Measurements from ENCODE around the gene GART.

GART gene

DNA sequence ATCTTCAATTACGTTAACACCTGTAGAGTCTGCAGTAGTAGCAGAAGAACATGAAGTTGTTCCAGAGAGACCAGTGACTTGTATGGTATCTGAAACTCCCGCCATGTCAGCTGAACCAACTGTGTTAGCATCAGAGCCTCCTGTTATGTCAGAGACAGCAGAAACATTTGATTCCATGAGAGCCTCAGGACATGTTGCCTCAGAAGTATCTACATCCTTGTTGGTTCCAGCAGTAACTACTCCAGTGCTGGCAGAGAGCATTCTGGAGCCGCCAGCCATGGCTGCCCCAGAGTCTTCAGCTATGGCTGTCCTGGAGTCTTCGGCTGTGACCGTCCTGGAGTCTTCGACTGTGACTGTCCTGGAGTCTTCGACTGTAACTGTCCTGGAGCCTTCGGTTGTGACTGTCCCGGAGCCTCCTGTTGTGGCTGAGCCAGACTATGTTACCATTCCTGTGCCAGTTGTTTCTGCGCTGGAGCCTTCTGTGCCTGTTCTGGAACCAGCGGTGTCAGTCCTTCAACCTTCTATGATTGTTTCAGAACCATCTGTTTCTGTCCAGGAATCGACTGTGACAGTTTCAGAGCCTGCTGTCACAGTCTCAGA, 11.2 kb upstream of the GART start:
- DNase-seq: no peak

DNA sequence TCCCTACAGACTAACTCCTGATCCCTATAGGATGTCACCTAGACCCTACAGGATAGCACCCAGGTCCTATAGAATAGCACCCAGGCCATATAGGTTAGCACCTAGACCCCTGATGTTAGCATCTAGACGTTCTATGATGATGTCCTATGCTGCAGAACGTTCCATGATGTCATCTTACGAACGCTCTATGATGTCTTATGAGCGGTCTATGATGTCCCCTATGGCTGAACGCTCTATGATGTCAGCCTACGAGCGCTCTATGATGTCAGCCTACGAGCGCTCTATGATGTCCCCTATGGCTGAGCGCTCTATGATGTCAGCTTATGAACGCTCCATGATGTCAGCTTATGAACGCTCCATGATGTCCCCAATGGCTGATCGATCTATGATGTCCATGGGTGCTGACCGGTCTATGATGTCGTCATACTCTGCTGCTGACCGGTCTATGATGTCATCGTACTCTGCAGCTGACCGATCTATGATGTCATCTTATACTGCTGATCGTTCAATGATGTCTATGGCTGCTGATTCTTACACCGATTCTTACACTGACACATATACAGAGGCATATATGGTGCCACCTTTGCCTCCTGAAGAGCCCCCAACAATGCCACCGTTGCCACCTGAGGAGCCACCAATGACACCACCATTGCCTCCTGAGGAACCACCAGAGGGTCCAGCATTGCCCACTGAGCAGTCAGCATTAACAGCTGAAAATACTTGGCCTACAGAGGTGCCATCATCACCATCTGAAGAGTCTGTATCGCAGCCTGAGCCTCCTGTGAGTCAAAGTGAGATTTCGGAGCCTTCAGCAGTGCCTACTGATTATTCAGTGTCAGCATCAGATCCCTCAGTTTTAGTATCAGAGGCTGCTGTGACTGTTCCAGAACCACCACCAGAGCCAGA, 10.4 kb upstream of the GART start:
- no peak for DNase-seq

DNA sequence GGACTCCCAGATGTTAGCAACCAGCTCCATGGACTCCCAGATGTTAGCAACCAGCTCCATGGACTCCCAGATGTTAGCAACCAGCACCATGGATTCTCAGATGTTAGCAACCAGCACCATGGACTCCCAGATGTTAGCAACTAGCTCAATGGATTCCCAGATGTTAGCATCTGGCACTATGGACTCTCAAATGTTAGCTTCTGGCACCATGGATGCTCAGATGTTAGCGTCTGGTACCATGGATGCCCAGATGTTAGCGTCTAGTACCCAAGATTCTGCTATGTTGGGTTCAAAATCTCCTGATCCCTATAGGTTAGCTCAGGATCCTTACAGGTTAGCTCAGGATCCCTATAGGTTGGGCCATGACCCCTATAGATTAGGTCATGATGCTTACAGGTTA, 9.7 kb upstream of the GART start:
- DNase-seq: no peak

DNA sequence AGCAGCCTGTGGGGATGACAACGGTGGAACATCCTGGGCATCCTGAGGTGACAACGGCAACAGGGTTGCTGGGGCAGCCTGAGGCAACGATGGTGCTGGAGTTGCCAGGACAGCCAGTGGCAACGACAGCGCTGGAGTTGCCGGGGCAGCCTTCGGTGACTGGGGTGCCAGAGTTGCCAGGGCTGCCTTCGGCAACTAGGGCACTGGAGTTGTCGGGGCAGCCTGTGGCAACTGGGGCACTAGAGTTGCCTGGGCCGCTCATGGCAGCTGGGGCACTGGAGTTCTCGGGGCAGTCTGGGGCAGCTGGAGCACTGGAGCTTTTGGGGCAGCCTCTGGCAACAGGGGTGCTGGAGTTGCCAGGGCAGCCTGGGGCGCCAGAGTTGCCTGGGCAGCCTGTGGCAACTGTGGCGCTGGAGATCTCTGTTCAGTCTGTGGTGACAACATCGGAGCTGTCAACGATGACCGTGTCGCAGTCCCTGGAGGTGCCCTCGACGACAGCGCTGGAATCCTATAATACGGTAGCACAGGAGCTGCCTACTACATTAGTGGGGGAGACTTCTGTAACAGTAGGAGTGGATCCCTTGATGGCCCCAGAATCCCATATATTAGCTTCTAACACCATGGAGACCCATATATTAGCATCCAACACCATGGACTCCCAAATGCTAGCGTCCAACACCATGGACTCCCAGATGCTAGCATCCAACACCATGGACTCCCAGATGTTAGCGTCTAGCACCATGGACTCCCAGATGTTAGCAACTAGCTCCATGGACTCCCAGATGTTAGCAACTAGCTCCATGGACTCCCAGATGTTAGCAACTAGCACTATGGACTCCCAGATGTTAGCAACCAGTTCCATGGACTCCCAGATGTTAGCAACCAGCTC, 9.1 kb upstream of the GART start:
- no peak for DNase-seq

DNA sequence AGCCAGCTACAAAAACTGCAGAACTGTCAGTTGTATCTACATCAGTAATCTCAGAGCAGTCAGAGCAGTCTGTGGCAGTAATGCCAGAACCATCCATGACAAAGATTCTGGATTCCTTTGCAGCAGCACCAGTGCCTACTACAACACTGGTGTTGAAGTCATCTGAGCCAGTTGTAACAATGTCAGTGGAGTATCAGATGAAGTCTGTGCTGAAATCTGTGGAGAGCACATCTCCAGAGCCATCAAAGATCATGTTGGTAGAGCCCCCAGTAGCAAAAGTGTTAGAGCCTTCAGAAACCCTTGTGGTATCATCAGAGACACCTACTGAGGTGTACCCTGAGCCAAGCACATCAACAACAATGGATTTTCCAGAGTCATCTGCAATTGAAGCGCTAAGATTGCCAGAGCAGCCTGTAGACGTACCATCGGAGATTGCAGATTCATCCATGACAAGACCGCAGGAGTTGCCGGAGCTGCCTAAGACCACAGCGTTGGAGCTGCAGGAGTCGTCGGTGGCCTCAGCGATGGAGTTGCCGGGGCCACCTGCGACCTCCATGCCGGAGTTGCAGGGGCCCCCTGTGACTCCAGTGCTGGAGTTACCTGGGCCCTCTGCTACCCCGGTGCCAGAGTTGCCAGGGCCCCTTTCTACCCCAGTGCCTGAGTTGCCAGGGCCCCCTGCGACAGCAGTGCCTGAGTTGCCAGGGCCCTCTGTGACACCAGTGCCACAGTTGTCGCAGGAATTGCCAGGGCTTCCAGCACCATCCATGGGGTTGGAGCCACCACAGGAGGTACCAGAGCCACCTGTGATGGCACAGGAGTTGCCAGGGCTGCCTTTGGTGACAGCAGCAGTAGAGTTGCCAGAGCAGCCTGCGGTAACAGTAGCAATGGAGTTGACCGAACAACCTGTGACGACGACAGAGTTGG, 8.2 kb upstream of the GART start:
- no peak for DNase-seq

DNA sequence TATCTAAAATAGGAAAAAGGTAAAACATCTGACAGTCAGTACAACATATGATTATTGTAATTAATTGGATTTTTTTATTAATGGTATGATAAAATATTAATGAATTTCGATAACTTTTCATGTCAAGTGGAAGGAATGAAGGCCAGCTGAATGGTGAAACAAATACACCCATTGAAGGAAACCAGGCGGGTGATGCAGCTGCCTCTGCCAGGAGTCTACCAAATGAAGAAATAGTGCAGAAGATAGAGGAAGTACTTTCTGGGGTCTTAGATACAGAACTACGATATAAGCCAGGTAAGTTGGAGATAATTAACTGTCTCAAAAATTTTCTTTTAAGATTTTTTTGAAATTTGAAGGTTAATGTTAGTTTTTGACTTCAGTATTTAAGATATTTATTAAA, 4.2 kb upstream of the GART start:
- no peak for DNase-seq

DNA sequence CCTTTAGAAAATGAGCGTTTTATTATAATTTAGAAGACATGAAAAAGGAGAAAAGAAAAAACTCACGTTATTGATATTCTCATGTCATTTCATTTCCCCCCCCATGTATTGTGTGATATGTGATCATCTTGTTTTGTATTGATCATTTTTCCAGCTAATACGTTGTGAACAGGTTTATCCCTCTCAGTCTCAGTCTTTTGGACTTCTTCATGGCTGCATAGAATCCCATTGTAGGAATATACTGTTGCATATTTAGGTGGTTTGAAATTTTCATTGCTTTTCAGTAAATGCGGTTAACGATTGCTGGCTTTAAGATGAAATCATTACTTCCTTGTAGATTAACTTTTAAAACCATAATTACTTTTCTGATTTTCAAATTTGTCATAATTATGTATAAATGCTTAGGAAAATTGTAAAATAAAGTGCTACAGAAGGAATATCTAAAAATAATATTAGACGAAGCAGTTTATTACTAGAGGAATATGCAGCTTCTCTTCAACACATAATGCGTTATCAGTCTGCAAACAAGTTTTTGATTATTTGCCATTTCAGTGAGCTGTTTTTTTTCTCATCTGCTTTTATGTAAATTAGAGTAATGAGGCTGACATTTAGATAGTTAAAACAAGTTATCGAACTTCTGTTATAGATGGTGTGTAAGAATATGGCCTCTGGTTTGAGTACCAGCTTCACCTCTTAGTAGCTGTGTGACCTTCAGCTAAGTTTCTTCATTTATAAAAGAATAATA, 2.7 kb upstream of the GART start:
- DNase-seq: no peak

DNA sequence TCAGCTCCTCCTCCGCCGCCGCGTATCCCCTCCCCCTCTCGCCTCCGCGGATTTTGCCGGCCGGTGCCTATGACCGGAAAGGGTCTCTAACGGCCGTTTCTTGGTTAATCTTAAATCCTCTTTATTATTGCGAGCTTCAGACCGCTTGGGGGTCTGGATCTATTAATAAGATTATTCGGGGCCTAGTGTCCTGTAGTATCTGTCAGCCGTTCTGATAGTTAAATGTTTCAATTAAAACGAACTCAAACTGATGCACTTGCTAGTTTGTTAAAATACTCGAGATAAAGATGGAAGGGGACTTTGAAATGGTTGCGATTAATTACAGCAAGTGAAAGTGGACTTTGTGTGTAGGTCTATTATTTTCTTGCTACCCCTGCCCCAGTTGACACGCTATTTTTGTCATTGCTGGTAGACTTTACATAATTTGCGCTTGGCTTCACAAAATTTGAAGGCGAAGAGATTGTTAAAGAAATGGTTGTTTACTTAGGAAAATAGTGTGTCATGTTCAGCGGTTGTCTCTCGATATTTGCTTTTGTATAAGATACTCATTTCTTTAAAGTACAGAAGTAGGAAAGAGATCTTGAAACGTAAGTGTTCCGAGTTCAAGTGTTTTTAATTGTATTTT, 1.7 kb upstream of the GART start:
- DNase-seq: no peak

DNA sequence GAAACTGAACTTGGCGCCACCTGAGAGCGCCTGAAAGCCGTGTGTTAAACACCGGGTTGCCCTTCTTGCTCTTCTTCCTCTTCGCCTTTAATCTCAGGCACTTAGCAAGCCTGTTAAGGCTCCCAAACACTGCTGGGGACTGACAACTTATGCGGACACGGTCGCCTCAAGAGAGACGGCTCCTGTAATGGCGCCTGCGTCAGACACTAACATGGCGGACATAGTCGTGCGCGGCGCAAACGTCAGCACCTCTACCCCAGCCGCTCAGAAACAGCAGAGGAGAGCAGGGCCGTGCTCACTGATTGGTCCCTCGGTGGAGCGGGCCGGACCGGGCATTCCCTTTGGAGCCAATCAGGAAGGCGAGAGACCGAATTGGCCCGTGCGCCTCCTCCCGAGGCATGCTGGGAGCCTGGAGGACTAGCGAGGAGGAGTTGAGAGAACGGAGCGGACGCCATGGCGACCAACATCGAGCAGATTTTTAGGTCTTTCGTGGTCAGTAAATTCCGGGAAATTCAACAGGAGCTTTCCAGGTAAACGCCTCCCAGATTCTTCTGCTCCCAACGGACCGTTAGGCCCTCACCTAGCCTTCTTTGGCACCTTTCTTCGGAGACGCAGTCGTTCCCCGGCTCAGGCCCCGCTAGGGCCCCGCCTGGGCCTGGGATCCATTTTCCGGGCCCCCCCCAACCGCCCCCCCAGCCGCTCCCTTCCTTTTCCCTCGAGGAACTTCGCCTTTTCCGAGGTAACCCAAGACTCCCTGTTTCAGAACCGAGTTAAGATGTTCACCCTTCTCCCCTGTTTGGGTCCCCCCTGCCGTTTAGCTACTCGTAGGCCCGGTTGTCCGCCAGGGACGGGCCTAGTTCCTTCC, 955 bp upstream of the GART start, which contains the start of gene SON:
TSS of gene SON (plus strand) at position 399 of the 865 bp plus-strand sequence. CDS start at position 454, 55 bp downstream.
- peak; percentile 95 to 97 for DNase-seq

DNA sequence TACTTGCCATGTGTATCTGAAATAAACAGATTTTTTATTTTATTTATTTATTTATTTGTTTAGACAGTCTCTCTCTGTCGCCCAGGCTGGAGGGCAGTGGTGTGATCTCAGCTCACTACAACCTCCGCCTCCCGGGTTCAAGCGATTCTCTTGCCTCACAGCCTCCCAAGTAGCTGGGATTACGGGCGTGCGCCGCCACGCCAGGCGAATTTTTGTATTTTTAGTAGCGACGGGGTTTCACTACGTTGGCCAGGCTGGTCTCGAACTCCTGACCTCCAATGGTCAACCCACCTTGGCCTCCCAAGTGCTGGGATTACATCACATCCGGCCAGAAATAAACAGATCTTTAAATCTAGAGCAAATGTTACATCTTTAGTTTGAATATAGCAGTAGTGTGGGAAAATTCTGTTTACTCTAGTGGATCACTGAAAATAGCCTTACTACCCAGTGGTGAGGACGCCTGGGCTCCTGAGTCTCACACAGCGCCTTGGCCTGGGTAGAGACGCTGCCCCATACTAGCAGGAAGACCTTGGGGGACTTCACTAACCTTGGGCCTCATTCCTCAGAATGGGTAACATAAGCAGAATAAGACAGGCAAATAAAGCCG, 709 bp downstream of the GART start:
- DNase-seq: no peak

DNA sequence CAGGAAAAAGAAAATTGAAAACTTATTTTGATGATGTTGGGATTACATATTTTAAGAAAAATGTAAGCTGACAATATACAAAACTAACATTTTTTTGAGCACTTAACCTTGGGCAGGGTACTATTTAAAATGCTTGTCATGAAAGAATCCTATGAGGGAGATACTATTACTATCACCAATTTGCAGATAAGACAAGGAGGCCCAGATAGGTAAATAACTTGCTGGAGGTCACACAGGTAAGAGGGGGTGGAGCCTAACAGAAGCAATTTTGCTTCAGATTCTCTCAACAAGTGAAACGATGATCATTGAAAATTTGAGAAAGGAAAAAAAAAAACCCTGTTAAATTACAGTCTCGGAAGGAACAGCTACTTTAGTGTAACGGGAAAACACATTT, 1.2 kb downstream of the GART start:
- DNase-seq: no peak

DNA sequence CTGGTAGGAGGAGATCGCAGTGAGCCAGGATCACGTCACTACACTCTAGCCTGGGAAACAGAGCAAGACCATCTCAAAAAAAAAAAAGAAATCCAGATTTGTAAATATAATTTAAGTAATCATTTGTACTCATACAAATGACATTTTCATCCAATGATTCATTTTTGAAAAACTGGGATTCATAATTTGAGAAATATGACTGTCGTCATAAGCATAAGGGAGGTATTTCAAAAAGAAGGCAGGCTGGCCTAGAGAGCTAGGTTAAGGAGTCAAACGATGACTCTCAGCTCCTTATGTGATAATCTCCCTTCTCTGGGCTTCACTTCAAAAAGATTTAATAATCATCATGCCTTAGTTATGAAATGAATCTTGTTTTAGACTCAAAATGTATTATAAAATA, 2.3 kb downstream of the GART start:
- DNase-seq: no peak

DNA sequence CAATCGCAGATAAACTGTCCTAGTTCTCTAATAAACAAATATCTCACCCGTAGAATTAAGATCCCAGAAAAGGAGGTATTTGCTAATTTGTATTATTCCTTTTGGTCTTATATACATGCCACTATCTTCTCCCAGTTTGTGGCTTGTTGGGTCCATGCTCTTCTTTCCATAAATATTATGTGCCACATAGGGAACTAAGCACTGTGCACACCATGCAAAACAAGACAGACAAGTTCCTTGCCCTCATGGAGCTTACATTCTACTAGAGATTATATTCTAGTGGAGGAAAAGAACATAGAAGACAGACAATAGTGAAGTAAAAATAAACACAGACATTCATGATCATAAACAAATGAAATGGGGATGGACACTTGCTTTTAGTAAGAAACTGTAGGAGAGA, 4.7 kb downstream of the GART start:
- DNase-seq: no peak

DNA sequence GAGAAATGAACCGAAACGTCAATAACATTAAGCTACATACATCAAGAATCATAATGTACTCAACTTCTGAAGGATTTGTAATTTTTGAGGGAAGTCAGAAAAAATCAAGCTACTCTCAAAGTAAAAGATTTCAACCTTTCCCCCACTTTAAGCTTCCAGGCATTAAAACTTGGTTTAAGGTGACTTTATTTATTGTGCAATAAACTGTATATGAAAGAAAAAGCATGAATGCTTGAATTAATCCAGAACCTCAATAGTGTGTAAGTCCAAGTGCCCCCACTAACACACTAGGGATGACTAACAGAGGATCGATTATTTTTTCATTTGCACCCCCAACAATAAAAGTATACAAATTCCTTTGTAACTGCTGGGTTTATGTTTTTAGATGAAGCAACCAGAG, 10.9 kb downstream of the GART start:
- no peak for DNase-seq

DNA sequence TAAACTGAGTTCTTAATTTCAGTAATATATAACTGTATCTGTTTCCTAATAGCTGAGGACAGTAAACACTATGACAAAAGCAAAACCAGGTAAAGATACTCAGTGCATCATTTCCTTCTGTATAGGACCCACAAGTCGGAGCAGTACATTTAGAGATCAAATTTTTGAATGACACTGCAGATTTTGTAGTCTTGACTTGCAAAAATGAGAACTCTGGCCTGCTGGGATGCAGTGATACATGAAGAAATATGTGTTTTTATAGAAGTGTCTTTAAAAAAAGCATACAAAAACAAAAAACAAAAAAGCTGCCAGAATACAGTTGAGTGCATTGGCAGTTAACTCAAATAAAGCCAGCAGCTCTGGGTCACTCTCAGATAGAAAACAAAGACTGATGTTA, 19.0 kb downstream of the GART start:
- no peak for DNase-seq

DNA sequence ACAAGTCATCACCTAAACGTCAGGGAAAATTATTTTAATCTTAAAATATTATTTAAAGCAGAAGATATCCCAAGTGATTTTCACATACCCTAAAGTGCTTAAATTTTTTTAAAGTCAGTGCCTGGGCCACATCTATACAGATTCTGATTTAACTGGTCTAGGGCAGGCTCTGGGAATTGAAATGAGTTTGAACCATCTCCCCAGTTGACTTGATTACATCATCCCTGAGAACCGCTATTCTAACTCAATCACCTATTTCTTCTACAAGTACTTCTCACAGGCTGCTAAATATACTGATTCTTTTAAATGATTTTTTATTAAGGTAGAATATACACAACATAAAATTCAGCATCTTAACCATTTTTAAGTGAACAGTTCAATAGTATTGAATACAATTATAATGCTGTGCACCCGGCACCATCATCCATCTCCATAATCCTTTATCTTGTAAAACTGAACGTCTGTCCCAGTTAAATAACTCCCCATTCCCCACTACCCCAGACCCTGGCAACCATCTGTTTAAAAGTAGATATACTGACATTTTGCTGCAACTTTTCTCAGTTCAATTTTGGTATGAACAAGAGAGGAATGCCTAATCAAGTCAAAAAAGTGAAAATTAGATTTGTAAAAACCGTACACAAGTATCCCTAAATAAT, 19.5 kb downstream of the GART start:
- DNase-seq: no peak

DNA sequence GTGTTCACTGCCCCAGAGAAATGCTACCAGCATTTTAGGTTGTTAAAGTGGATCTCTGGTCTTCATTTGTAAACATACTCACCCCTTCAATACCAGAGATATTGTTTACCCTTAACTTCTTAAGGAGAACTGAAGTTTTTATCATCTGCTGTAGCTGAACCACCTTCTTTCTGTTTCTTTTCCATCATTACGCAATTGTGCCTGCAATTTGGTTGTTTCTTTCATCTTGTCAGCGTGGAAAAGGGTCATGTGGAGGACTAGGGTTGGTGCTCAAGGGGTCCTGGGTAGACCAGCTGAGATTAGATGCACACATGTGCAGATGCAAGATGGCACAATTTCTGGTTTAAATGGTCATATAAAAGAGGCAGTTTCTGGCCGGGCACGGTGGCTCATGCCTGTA, 23.0 kb downstream of the GART start:
- DNase-seq: no peak

DNA sequence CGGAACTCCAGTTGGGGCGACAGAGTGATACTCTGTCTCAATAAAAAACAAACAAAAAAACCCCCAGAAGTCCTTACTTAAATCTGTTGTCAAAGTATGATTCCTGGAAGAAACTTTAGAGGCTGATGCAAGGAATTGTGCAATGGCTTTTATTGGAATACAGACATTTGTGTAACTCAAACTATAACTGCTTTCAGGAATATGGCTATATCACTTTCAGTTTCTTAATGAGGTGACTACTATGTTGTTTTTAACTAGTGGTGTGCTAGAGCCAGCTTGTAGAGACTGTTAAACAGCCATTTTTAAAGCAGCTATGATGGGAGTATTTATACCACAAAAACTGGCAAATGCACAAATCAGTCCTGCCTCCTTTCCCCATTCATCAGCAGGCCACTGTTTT, 27.7 kb downstream of the GART start:
- DNase-seq: no peak

DNA sequence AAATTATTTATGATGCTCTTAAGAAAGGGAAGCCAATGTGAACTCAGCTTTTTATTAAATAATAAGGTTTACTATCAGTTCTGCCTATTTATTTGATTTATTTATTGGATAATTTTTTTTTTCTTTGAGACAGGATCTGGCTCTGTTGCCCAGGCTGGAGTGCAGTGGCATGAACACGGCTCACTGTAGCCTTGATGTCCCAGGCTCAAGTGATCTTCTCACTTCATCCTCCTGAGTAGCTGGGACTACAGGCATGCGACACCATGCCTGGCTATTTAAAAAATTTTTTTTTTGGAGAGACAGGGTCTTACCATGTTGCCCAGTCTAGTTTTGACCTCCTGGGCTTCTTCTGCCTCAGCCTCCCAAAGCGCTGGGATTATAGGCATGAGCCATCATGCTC, 29.4 kb downstream of the GART start:
- no peak for DNase-seq

Measured in activated CD4-positive, alpha-beta T cell treated with anti-CD3 and anti-CD28 coated beads, Interleukin-2, amount 50 U/mL, for 4 hours (primary cell).